H9 (cell line): Measurements from ENCODE around the gene NCAM1. TPM values are rescaled to one million over a fixed set of nuclear protein-coding genes. Genes with fewer than 3 reads are reported as not detected.
A peak's percentile ranks its signal among the peaks of the same experiment; 100 is the strongest.

Source experiments
- DNase-seq: peaks from one replicate; pipeline ENCODE4 v3.0.0-alpha.2; 2017
- H2AFZ ChIP-seq: one replicate; pipeline ENCODE4 v1.6.1; 2013; ENCODE audit warnings: mild to moderate bottlenecking, low read length, control low read depth, moderate library complexity
- H2AK5ac ChIP-seq: 2 replicates; pipeline ENCODE4 v1.6.1; 2013; ENCODE audit warnings: low read length, control low read depth, mixed read lengths; ENCODE audit not compliant: insufficient read length
- H2BK120ac ChIP-seq: one replicate; pipeline ENCODE4 v1.6.1; 2013; ENCODE audit warnings: low read depth, mild to moderate bottlenecking, low read length, control low read depth, inconsistent platforms; ENCODE audit not compliant: poor library complexity, severe bottlenecking
- H2BK12ac ChIP-seq: 2 replicates; pipeline ENCODE4 v1.6.1; 2013; ENCODE audit warnings: low read length, control low read depth, mixed read lengths, low read depth; ENCODE audit not compliant: insufficient read length
- H2BK15ac ChIP-seq: 2 replicates; pipeline ENCODE4 v1.6.1; 2013; ENCODE audit warnings: low read depth, low read length, control low read depth
- H2BK20ac ChIP-seq: one replicate; pipeline ENCODE4 v1.6.1; 2013; ENCODE audit warnings: low read depth, mild to moderate bottlenecking, low read length, control low read depth, inconsistent platforms; ENCODE audit not compliant: poor library complexity, severe bottlenecking
- H2BK5ac ChIP-seq: 2 replicates; pipeline ENCODE4 v1.6.1; 2013; ENCODE audit warnings: low read length, control low read depth, mixed read lengths; ENCODE audit not compliant: insufficient read length
- H3K14ac ChIP-seq: 2 replicates; pipeline ENCODE4 v1.6.1; 2013; ENCODE audit warnings: low read length, control low read depth; ENCODE audit not compliant: insufficient read depth
- H3K18ac ChIP-seq: 2 replicates; pipeline ENCODE4 v1.6.1; 2013; ENCODE audit warnings: low read depth, mild to moderate bottlenecking, mixed read lengths, low read length, control low read depth; ENCODE audit not compliant: insufficient read length
- H3K23ac ChIP-seq: 2 replicates; pipeline ENCODE4 v1.6.1; 2013; ENCODE audit warnings: low read length, control low read depth, mixed read lengths, low read depth; ENCODE audit not compliant: insufficient read length
- H3K23me2 ChIP-seq: 2 replicates; pipeline ENCODE4 v1.6.1; 2013; ENCODE audit warnings: low read depth, mild to moderate bottlenecking, mixed read lengths, low read length, control low read depth; ENCODE audit not compliant: insufficient read length, poor library complexity, severe bottlenecking
- H3K27ac ChIP-seq: 2 replicates; pipeline ENCODE4 v1.5.1; 2013; ENCODE audit warnings: low read length, control low read depth, mixed read lengths, low read depth; ENCODE audit not compliant: insufficient read length
- H3K27me3 ChIP-seq: 2 replicates; pipeline ENCODE4 v1.6.1; 2013; ENCODE audit warnings: low read length, control low read depth, inconsistent platforms; ENCODE audit not compliant: insufficient read depth
- H3K4ac ChIP-seq: 2 replicates; pipeline ENCODE4 v1.6.1; 2013; ENCODE audit warnings: low read depth, mild to moderate bottlenecking, control low read depth, inconsistent platforms, low read length, moderate library complexity
- H3K4me1 ChIP-seq: 2 replicates; pipeline ENCODE4 v1.6.1; 2013; ENCODE audit warnings: low read length, control low read depth, inconsistent platforms; ENCODE audit not compliant: insufficient read depth
- H3K4me2 ChIP-seq: 2 replicates; pipeline ENCODE4 v1.6.1; 2013; ENCODE audit warnings: low read length, control low read depth, mixed read lengths; ENCODE audit not compliant: insufficient read length, insufficient read depth
- H3K56ac ChIP-seq: 2 replicates; pipeline ENCODE4 v1.6.1; 2013; ENCODE audit warnings: low read depth, mild to moderate bottlenecking, mixed read lengths, low read length, control low read depth; ENCODE audit not compliant: insufficient read length
- H3K79me1 ChIP-seq: 2 replicates; pipeline ENCODE4 v1.6.1; 2013; ENCODE audit warnings: low read depth, mild to moderate bottlenecking, moderate library complexity, low read length, control low read depth, inconsistent platforms; ENCODE audit not compliant: insufficient read depth, poor library complexity, severe bottlenecking
- H3K79me2 ChIP-seq: 2 replicates; pipeline ENCODE4 v1.6.1; 2013; ENCODE audit warnings: low read length, control low read depth, inconsistent platforms; ENCODE audit not compliant: insufficient read depth
- H3K9ac ChIP-seq: 2 replicates; pipeline ENCODE4 v1.6.1; 2013; ENCODE audit warnings: low read length, control low read depth, mixed read lengths; ENCODE audit not compliant: insufficient read length; ENCODE audit errors: extremely low read depth
- H3K9me3 ChIP-seq: one replicate; pipeline ENCODE4 v1.6.1; 2013; ENCODE audit warnings: low read depth, low read length, inconsistent platforms; ENCODE audit not compliant: control insufficient read depth
- H3T11ph ChIP-seq: one replicate; pipeline ENCODE4 v1.6.1; 2013; ENCODE audit warnings: mild to moderate bottlenecking, low read length, control low read depth, inconsistent platforms
- H4K20me1 ChIP-seq: one replicate; pipeline ENCODE4 v1.6.1; 2013; ENCODE audit not compliant: control insufficient read depth, insufficient read length, insufficient read depth
- H4K5ac ChIP-seq: 2 replicates; pipeline ENCODE4 v1.6.1; 2013; ENCODE audit warnings: low read depth, mild to moderate bottlenecking, mixed read lengths, low read length, control low read depth; ENCODE audit not compliant: insufficient read length
- H4K8ac ChIP-seq: replicated peaks from 2 replicates; pipeline ENCODE4 v1.6.1; 2013; ENCODE audit warnings: low read length, control low read depth, mixed read lengths, low read depth; ENCODE audit not compliant: insufficient read length
- H4K91ac ChIP-seq: 2 replicates; pipeline ENCODE4 v1.6.1; 2013; ENCODE audit warnings: low read depth, mild to moderate bottlenecking, moderate library complexity, mixed read lengths, low read length, control low read depth; ENCODE audit not compliant: insufficient read length
- H3K27ac Mint-ChIP-seq, 3 experiments: 2 replicates in 2 of 3; 3 replicates in 1 of 3; pipeline ENCODE4 v1.8.0; 2020 to 2021; ENCODE audit warnings: mixed read lengths in 3 of 3, mild to moderate bottlenecking in 1 of 3, moderate library complexity in 1 of 3
- H3K27me3 Mint-ChIP-seq: 2 replicates; pipeline ENCODE4 v1.8.0; 2021; ENCODE audit warnings: low read depth, mild to moderate bottlenecking, moderate library complexity, mixed read lengths
- H3K36me3 Mint-ChIP-seq, 3 experiments: 2 replicates in 2 of 3; 3 replicates in 1 of 3; pipeline ENCODE4 v1.8.0; 2020 to 2021; ENCODE audit warnings: low read depth in 3 of 3, mixed read lengths in 3 of 3; ENCODE audit not compliant: insufficient read depth in 1 of 3
- H3K4me1 Mint-ChIP-seq, 2 experiments: 2 replicates each; pipeline ENCODE4 v1.8.0; 2020; ENCODE audit warnings: mixed read lengths in 2 of 2
- H3K4me3 Mint-ChIP-seq, 2 experiments: 2 replicates in 1 of 2; 3 replicates in 1 of 2; pipeline ENCODE4 v1.8.0; 2020 to 2021; ENCODE audit warnings: mild to moderate bottlenecking in 2 of 2, mixed read lengths in 2 of 2, moderate library complexity in 1 of 2
- H3K9me3 Mint-ChIP-seq, 2 experiments: 2 replicates in 1 of 2; 3 replicates in 1 of 2; pipeline ENCODE4 v1.8.0; 2020; ENCODE audit warnings: mild to moderate bottlenecking in 2 of 2, mixed read lengths in 2 of 2, moderate library complexity in 1 of 2
- WGBS: extraction: QIAGEN DNeasy Blood & Tissue Kit; methylation state at CpG from one replicate; pipeline ENCODE4 v1.1.7; 2013; ENCODE audit warnings: missing lambda C conversion rate, low lambda C conversion rate, mixed read lengths; ENCODE audit not compliant: insufficient read length; ENCODE audit errors: extremely low coverage; 5-methylcytosine and 5-hydroxymethylcytosine counted together
- total RNA-seq: library from RNA; stranded (reverse); gene quantifications from 2 replicates; pipeline ENCODE4 v1.2.1, GENCODE V29; 2021
- TF ChIP-seq, protein P1 (sequence below): fragments of 200-600 bp; sonication (generic); conservative IDR thresholded peaks from 3 replicates; pipeline ENCODE4 v1.8.0; 2021; ENCODE audit warnings: antibody characterized with exemption, mild to moderate bottlenecking

The NCAM1 gene
- total RNA-seq, 1 experiment from 2014 or later, result 2.5 TPM

DNA sequence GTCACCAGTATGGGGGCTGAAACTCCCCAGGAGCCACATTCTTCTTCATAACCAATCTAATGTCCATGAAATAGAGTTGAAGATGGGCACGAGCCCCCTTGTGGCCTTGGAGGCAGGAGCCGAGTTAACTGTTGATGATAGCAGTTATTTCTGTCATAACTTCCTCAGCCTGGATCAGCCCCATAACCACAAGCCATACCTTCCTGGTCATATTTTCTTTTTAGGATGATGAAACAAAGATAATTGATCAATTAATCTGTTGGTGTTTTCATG, 288.2 kb downstream of the NCAM1 start:
- H3T11ph ChIP-seq, result no peak overlapping the region

More for the DNA sequence above, 288.2 kb downstream of the NCAM1 start:
- Histone ChIP-seq H4K5ac (no peak overlapping the region), H2BK20ac (no peak overlapping the region), H3K56ac (no peak overlapping the region), H2BK120ac (no peak overlapping the region), H4K91ac (no peak overlapping the region), H3K27ac (no peak overlapping the region), H3K18ac (no peak overlapping the region), H3K9ac (no peak overlapping the region), H3K4me2 (no peak overlapping the region), H4K8ac (no peak overlapping the region), H2BK15ac (no peak overlapping the region), H2BK12ac (no peak overlapping the region), H3K23me2 (no peaks in the 10 kb centered on the region), H2AK5ac (no peak overlapping the region), H3K79me1 (no peaks in the 10 kb centered on the region), H2AFZ (no peak overlapping the region), H3K9me3 (no peaks in the 10 kb centered on the region), H3K23ac (no peak overlapping the region), H3K4me1 (no peaks in the 10 kb centered on the region; the same call in 1 of the 2 replicates), H3K27me3 (no peaks in the 10 kb centered on the region), H3K79me2 (no peaks in the 10 kb centered on the region), H3K14ac (no peak overlapping the region), H4K20me1 (no peaks in the 10 kb centered on the region), H3K4ac (no peak overlapping the region), H2BK5ac (no peak overlapping the region)
- Mint-ChIP-seq H3K4me3 (no peak overlapping the region), H3K27ac (no peak overlapping the region), H3K4me1 (peaks cover 17 to 18% of the 10 kb centered on the region in 2 experiments), H3K36me3 (no peaks in the 10 kb centered on the region), H3K27me3 (no peaks in the 10 kb centered on the region; the same call in 1 of the 2 replicates), H3K9me3 (no peaks in the 10 kb centered on the region)
- WGBS, result no CpG with 5 or more reads among the region's 2 CpGs
- TF ChIP-seq, protein P1, sequence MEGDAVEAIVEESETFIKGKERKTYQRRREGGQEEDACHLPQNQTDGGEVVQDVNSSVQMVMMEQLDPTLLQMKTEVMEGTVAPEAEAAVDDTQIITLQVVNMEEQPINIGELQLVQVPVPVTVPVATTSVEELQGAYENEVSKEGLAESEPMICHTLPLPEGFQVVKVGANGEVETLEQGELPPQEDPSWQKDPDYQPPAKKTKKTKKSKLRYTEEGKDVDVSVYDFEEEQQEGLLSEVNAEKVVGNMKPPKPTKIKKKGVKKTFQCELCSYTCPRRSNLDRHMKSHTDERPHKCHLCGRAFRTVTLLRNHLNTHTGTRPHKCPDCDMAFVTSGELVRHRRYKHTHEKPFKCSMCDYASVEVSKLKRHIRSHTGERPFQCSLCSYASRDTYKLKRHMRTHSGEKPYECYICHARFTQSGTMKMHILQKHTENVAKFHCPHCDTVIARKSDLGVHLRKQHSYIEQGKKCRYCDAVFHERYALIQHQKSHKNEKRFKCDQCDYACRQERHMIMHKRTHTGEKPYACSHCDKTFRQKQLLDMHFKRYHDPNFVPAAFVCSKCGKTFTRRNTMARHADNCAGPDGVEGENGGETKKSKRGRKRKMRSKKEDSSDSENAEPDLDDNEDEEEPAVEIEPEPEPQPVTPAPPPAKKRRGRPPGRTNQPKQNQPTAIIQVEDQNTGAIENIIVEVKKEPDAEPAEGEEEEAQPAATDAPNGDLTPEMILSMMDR, result peak; percentile 57
- no peak for DNase-seq
